HepG2 (cell line): ENCODE results near the gene PTPRQ.

Source experiments
- CEBPZ ChIP-seq: IDR thresholded peaks from 2 replicates; pipeline ENCODE4 v1.6.1; 2012; ENCODE audit warnings: low read length, improper control_type of control experiment
- CTCF ChIP-seq: sonication (generic); formaldehyde crosslinking; IDR thresholded peaks from 2 replicates; pipeline ENCODE4 v1.5.0; 2020; ENCODE audit warnings: mild to moderate bottlenecking, missing genetic modification reagents, moderate library complexity
- HMG20B ChIP-seq: conservative IDR thresholded peaks from 2 replicates; pipeline ENCODE4 v1.6.1; 2016; ENCODE audit warnings: missing genetic modification reagents, missing compliant biosample characterization
- HNF1B ChIP-seq: sonication (generic); formaldehyde crosslinking; IDR thresholded peaks from 2 replicates; pipeline ENCODE4 v1.5.1; 2020; ENCODE audit warnings: mild to moderate bottlenecking, moderate library complexity, missing genetic modification reagents
- MAF1 ChIP-seq: sonication (generic); formaldehyde crosslinking; IDR thresholded peaks from 2 replicates; pipeline ENCODE4 v1.5.0; 2020; ENCODE audit warnings: missing genetic modification reagents, borderline replicate concordance
- TCF7L2 ChIP-seq: IDR thresholded peaks from 2 replicates; pipeline ENCODE4 v1.6.1; 2011; ENCODE audit warnings: mild to moderate bottlenecking, low read depth, low read length, moderate library complexity
- TIGD3 ChIP-seq: sonication (generic); formaldehyde crosslinking; IDR thresholded peaks from 2 replicates; pipeline ENCODE4 v1.5.1; 2020; ENCODE audit warnings: mild to moderate bottlenecking, missing genetic modification reagents, borderline replicate concordance
- ZBTB33 ChIP-seq: sonication (generic); formaldehyde crosslinking; IDR thresholded peaks from 2 replicates; pipeline ENCODE4 v1.4.0; 2020; ENCODE audit warnings: missing genetic modification reagents
- ZNF513 ChIP-seq: sonication (generic); formaldehyde crosslinking; conservative IDR thresholded peaks from 2 replicates; pipeline ENCODE4 v1.5.0; 2020; ENCODE audit warnings: missing genetic modification reagents
- ZUFSP ChIP-seq: sonication (generic); formaldehyde crosslinking; IDR thresholded peaks from 2 replicates; pipeline ENCODE4 v1.9.0; 2021; ENCODE audit warnings: missing genetic modification reagents, mild to moderate bottlenecking, borderline replicate concordance

GRCh38 chr12:80490329-80490728 is 46.3 kb downstream of the PTPRQ start:
- TF ChIP-seq CEBPZ (no peak), CTCF (CRISPR knock-in tag) (no peak), HNF1B (CRISPR knock-in tag) (no peak), MAF1 (CRISPR knock-in tag) (no peak), TCF7L2 (no peak), ZBTB33 (CRISPR knock-in tag) (no peak), ZUFSP (no peak), HMG20B (CRISPR knock-in tag) (no peak), ZNF513 (CRISPR knock-in tag) (no peak), TIGD3 (CRISPR knock-in tag) (no peak)
